ENCODE measurements around the gene MEF2C. TPM values are rescaled to one million over a fixed set of nuclear protein-coding genes. Genes with fewer than 3 reads are reported as not detected.

The MEF2C gene
- total and polyA plus RNA-seq, 2 of the 13 experiments (the other 11 are each of a cell fraction or from before 2014, with no cell fraction given), result 0.02 TPM; not detected in 1

DNA sequence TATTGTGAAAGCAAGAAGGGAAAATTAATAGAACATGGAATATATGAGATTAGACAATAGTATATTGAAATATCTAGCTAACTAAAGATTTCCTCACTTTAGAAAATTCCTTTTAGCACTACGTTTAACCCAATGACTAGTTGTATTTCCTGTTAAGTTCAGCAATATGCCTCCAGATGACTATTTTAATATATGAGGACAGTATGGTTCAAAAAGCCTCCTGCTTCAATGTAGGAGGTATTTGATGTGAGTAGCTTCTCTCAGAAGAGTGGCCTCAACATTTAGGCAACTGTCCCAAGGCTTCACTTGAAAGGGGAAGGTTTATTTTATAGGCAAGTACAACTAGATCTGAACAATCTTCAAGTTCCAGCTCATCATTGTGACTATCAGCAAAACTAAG is 2.0 kb upstream of the MEF2C start:
- intact Hi-C loops (cut with micrococcal nuclease; ENCODE audit: unreplicated experiment) (no loop called here), in situ Hi-C loops (cut with HindIII; ENCODE audit: extremely low pct_ligation_motif_present, low pct_unique_long_range_greater_than_20kb) (no loop called here)
- H3K9me3 ChIP-seq (ENCODE audit: low read length), result no peaks in the 10 kb centered on the region
- TF ChIP-seq, protein P1, sequence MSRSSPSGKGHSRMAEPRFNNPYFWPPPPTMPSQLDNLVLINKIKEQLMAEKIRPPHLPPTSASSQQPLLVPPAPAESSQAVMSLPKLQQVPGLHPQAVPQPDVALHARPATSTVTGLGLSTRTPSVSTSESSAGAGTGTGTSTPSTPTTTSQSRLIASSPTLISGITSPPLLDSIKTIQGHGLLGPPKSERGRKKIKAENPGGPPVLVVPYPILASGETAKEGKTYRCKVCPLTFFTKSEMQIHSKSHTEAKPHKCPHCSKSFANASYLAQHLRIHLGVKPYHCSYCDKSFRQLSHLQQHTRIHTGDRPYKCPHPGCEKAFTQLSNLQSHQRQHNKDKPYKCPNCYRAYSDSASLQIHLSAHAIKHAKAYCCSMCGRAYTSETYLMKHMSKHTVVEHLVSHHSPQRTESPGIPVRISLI (CRISPR knock-in tag; IDR thresholded peaks at IDR 0.05; ENCODE audit: borderline replicate concordance), result no peak
- TF ChIP-seq, protein P2, sequence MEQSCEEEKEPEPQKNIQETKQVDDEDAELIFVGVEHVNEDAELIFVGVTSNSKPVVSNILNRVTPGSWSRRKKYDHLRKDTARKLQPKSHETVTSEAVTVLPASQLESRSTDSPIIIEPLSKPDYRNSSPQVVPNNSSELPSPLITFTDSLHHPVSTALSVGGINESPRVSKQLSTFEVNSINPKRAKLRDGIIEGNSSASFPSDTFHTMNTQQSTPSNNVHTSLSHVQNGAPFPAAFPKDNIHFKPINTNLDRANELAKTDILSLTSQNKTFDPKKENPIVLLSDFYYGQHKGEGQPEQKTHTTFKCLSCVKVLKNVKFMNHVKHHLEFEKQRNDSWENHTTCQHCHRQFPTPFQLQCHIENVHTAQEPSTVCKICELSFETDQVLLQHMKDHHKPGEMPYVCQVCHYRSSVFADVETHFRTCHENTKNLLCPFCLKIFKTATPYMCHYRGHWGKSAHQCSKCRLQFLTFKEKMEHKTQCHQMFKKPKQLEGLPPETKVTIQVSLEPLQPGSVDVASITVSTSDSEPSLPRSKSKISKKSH (CRISPR knock-in tag; IDR thresholded peaks at IDR 0.05; ENCODE audit: borderline replicate concordance), result no peak
- TF ChIP-seq FOXO1 (CRISPR knock-in tag; IDR thresholded peaks at IDR 0.05), result no peak
- TF ChIP-seq BRCA1 (CRISPR knock-in tag; IDR thresholded peaks at IDR 0.05), result no peak
- TF ChIP-seq RFX1 (IDR thresholded peaks at IDR 0.05), result no peak
- no peak for TF ChIP-seq CBX1 (IDR thresholded peaks at IDR 0.05; ENCODE audit: low read depth)
- TF ChIP-seq ZNF17 (CRISPR knock-in tag; IDR thresholded peaks at IDR 0.05), result no peak
- H3K4me2 ChIP-seq (ENCODE audit: low read depth, low read length), result no peak overlapping the region
- H3K27me3 ChIP-seq (ENCODE audit: control insufficient read depth in 1 of 2, insufficient read depth in 2 of 2, low read length in 2 of 2), result peaks cover 0 to 24% of the 10 kb centered on the region in 2 experiments; a peak in 3 of 5 replicates
- CTCF ChIA-PET (ENCODE audit: low intra/inter-chr PET ratio, low total read pairs), result no interaction called here
- POLR2A ChIA-PET, result no interaction called here
- H3K4me3 ChIP-seq (replicated peaks in 1 of 3; ENCODE audit: insufficient read depth in 1 of 3, low read depth in 2 of 3, low read length in 3 of 3), result no peak overlapping the region
- no peaks in the 10 kb centered on the region for H4K20me1 ChIP-seq (ENCODE audit: insufficient read depth, low read length)
- H3K27ac ChIP-seq (ENCODE audit: extremely low read length, insufficient read depth, low read length), result no peak overlapping the region
- H3K9ac ChIP-seq (ENCODE audit: insufficient read depth, low read depth, low read length), result no peak overlapping the region
- FAIRE-seq, result no peak
- BruUV-seq (replicated peaks), result no TSS peak
- H2AFZ ChIP-seq (ENCODE audit: low read length), result no peak overlapping the region
- no peaks in the 10 kb centered on the region for H3K79me2 ChIP-seq (ENCODE audit: insufficient read depth, low read length)
- 0 out of 2 replicates have a peak, but pooled peaks cover 5% of the 10 kb centered on the region for H3K4me1 ChIP-seq (ENCODE audit: insufficient read depth, low read length)
- DNase-seq (ENCODE audit: low spot score), result no peak
- no peaks in the 10 kb centered on the region for H3K36me3 ChIP-seq (replicated peaks in 1 of 2; ENCODE audit: control insufficient read depth in 1 of 2, insufficient read depth in 2 of 2, low read length in 2 of 2)
- ATAC-seq, result no peak
- WGBS (ENCODE audit: low lambda C conversion rate), result 3% methylated on average over 1 of the region's 1 CpG

GRCh38 chr5:88884608-88884877 is 1.6 kb upstream of the MEF2C start:
- ChIA-PET CTCF (ENCODE audit: low intra/inter-chr PET ratio, low total read pairs) (no interaction called here), POLR2A (no interaction called here)
- BruUV-seq (replicated peaks), result no TSS peak
- Histone ChIP-seq H2AFZ (ENCODE audit: low read length) (no peak overlapping the region), H3K9ac (ENCODE audit: insufficient read depth, low read depth, low read length) (no peak overlapping the region), H3K27me3 (ENCODE audit: control insufficient read depth in 1 of 2, insufficient read depth in 2 of 2, low read length in 2 of 2) (peaks cover 0 to 24% of the 10 kb centered on the region in 2 experiments; a peak in 3 of 5 replicates), H3K36me3 (replicated peaks in 1 of 2; ENCODE audit: control insufficient read depth in 1 of 2, insufficient read depth in 2 of 2, low read length in 2 of 2) (no peaks in the 10 kb centered on the region), H3K4me3 (replicated peaks in 1 of 3; ENCODE audit: insufficient read depth in 1 of 3, low read depth in 2 of 3, low read length in 3 of 3) (no peak overlapping the region), H4K20me1 (ENCODE audit: insufficient read depth, low read length) (no peaks in the 10 kb centered on the region), H3K27ac (ENCODE audit: extremely low read length, insufficient read depth, low read length) (no peak overlapping the region), H3K4me2 (ENCODE audit: low read depth, low read length) (no peak overlapping the region), H3K4me1 (ENCODE audit: insufficient read depth, low read length) (0 out of 2 replicates have a peak, but pooled peaks cover 5% of the 10 kb centered on the region), H3K9me3 (ENCODE audit: low read length) (no peaks in the 10 kb centered on the region), H3K79me2 (ENCODE audit: insufficient read depth, low read length) (no peaks in the 10 kb centered on the region)
- FAIRE-seq (no peak), ATAC-seq (no peak), DNase-seq (ENCODE audit: low spot score) (no peak)
- in situ Hi-C loops (cut with HindIII; ENCODE audit: extremely low pct_ligation_motif_present, low pct_unique_long_range_greater_than_20kb), result no loop called here
- 40% methylated on average over 2 of the region's 2 CpGs for WGBS (ENCODE audit: low lambda C conversion rate)
- intact Hi-C loops (cut with micrococcal nuclease; ENCODE audit: unreplicated experiment), result no loop called here
- no peak for TF ChIP-seq GABPB1 (CRISPR knock-in tag; IDR thresholded peaks at IDR 0.05)
- no peak for TF ChIP-seq SMAD9 (CRISPR knock-in tag; IDR thresholded peaks at IDR 0.05)
- no peak for TF ChIP-seq ZNF503 (CRISPR knock-in tag; IDR thresholded peaks at IDR 0.05)
- TF ChIP-seq ZNF512 (CRISPR knock-in tag; IDR thresholded peaks at IDR 0.05), result no peak
- TF ChIP-seq MAF1 (CRISPR knock-in tag; IDR thresholded peaks at IDR 0.05; ENCODE audit: borderline replicate concordance), result no peak
- TF ChIP-seq ZNF543 (CRISPR knock-in tag; IDR thresholded peaks at IDR 0.05), result no peak
